ENCODE results near the gene PKHD1. TPM values are rescaled to one million over a fixed set of nuclear protein-coding genes. Genes with fewer than 3 reads are reported as not detected.

The PKHD1 gene
- total and polyA plus RNA-seq, 2 of the 8 experiments (the other 6 are each of a cell fraction or from before 2014, with no cell fraction given), result 0.06 to 0.09 TPM

DNA sequence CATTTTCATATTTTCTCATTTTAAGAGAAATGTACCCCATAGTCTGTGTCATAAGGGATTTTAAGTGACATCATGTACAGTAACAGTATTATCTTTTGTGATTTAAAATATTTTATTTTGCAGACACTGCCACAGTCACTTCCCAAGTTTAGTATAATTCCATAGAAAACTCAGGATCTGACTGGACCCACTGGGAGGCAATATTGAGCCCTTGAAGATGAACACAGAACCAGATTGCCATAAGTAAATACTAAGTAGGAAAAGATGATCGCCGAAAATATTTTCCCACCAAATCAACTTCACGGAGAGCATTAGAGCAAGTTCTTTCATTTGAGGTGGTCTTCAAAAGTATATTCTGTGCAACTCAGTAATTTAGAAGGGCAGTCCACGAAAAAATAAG is 17.6 kb upstream of the PKHD1 start (continued):
- TF ChIP-seq, protein P1, sequence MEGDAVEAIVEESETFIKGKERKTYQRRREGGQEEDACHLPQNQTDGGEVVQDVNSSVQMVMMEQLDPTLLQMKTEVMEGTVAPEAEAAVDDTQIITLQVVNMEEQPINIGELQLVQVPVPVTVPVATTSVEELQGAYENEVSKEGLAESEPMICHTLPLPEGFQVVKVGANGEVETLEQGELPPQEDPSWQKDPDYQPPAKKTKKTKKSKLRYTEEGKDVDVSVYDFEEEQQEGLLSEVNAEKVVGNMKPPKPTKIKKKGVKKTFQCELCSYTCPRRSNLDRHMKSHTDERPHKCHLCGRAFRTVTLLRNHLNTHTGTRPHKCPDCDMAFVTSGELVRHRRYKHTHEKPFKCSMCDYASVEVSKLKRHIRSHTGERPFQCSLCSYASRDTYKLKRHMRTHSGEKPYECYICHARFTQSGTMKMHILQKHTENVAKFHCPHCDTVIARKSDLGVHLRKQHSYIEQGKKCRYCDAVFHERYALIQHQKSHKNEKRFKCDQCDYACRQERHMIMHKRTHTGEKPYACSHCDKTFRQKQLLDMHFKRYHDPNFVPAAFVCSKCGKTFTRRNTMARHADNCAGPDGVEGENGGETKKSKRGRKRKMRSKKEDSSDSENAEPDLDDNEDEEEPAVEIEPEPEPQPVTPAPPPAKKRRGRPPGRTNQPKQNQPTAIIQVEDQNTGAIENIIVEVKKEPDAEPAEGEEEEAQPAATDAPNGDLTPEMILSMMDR (IDR thresholded peaks at IDR 0.05; ENCODE audit: control extremely low read depth in 1 of 3, insufficient read depth in 1 of 3, low read depth in 1 of 3, low read length in 3 of 3), result no peak
- TF ChIP-seq JUN (IDR thresholded peaks at IDR 0.05; ENCODE audit: low read depth, low read length) (no peak), BCL11A (IDR thresholded peaks at IDR 0.05; ENCODE audit: low read depth in 2 of 2, low read length in 2 of 2) (no peak), SUZ12 (IDR thresholded peaks at IDR 0.05; ENCODE audit: low read length) (no peak)

Measured in H1 (cell line).